Dermis microvascular lymphatic vessel endothelial cell (primary cell): ENCODE results near the gene IFNA7. TPM values are rescaled to one million over a fixed set of nuclear protein-coding genes. Genes with fewer than 3 reads are reported as not detected.
A peak's percentile ranks its signal among the peaks of the same experiment; 100 is the strongest.
"Not testable (repeated sequence)": the region's sequence is repeated elsewhere in the genome, so short reads cannot be mapped to it uniquely, and the experiment has no call there.

Experiments used
- DNase-seq, 2 donors: peaks; one replicate each; pipeline versions ENCODE4 v3.0.0 to v3.0.0-alpha.2; 2010; ENCODE audit warnings: low read depth in 2 of 2
- total RNA-seq: library from RNA; depleted of rRNA; stranded (reverse); fragments of >200 nt; gene quantifications from 2 replicates; pipeline ENCODE4 v1.2.1, GENCODE V29; 2014

Gene IFNA7
- total RNA-seq, 1 donor from 2014 or later: not detected

DNA sequence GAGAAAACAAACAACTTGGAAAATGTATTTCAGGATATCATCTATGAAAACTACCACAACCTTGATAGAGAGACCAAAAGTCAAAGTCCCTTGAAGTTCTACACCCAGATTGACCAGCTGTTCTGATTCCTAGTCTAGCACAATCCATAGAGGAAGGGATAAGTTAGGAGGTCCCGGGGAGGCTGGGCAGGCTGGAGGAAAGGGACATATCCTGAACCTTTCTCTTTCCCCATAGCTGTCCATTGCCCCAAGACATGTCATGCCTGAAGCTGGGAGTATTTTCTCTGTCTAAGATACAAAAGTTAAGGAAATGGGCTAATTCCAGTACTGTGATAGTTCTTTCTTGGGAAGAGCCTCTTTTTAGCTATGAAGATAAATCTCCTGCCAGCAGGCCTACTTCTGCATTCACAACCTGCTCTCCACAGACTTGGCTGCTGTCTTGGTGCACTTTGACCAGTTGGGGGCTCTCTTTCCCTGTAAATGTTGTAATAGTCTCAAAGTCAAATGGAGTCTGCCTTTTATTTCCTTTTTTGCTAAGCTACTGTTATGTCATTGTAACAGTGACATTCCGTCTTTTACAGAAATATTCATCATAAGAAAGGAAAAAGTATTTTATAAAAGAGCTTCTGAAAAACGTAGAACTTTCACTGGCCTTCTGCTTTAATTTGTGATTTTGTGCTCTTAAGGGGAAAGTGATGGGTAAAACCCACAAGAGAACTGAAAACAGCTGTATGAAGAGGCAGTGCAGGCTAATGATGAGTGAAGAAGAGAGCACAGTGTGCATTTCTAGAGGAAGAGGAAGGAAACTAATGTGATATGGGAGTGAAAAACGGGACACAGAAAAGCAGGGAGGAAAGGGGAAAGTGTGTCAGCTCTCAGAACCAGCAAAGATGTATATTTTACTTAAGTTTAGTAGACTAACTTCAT, 18.9 kb downstream of the IFNA7 start:
- DNase-seq: not testable (repeated sequence)

DNA sequence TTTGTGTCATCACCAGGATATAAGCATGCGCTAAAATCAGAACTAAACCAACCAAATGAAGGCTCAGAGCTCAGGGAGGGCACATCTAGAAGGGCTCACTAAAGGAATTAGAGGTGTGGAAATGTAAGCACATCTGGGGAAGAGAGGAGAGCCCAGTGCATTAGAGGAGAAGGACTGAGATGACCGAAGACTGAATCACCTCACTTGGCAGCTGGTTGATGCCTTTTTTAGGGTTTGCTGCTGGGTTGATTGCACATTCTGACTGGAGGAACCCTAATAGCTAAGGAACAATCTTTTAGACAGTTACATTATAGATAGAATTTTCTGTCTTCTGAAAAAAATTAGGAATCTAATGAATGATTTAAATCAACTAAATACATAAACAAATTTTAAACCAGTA, 27.3 kb downstream of the IFNA7 start:
- DNase-seq: no peak

DNA sequence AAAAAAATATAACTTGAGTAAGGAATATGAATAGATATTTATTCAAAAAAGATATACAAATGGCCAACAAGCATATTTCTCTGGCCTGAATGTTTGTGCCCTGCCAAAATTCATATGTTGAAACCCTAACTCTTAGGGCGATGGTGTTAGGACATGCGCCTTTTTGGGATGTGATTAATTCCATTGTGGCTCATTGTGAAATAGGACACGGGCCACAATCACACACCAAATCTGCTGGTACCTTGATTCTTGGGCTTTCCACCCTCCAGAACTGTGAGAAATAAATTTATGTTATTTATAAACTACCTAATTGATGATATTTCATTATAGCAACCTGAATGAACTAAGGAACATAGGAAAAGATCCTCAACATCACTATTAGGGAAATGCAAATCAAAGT, 29.8 kb downstream of the IFNA7 start:
- no peak for DNase-seq

DNA sequence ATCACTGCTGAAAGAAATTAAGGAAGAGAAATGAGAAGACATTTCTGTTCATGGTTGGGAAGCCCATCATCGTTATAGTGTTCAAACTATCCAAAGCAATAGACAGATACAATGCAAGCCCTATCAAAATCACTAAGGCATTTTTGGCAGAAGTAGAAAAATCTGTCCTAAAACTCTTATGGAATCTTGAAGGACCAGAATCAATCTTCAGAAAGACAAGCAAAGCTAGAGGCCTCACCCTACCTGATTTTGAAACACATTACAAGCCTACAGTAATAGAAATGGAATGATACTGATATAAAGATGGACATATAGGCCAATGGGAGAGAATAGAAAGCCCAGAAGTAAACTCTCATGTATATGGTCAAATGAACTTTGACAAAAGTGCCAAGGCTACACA, 30.7 kb downstream of the IFNA7 start:
- DNase-seq: no peak

DNA sequence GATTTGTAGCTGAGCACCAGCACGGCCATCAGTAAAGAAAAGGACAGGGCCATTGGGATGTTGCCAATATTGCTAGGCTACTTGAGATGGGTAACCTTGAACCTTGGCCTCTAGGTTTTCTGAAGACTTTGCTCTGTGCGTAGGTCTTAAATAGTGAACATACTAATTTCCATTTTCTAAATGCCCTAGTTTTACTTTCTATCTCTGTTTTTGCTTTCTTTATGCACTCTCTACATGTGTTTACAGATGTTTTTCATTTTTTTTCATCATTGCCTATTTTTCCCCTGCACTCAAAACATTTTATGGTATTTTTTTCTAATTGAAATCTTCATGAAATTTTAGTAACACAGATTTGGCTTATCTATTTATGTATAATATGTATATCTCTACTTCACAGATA, 35.4 kb downstream of the IFNA7 start, which contains the start of gene IFNA21:
TSS of gene IFNA21 (minus strand) at position 101 of the 400 bp plus-strand sequence. CDS start at position 53, 48 bp downstream.
- not testable (repeated sequence) for DNase-seq

DNA sequence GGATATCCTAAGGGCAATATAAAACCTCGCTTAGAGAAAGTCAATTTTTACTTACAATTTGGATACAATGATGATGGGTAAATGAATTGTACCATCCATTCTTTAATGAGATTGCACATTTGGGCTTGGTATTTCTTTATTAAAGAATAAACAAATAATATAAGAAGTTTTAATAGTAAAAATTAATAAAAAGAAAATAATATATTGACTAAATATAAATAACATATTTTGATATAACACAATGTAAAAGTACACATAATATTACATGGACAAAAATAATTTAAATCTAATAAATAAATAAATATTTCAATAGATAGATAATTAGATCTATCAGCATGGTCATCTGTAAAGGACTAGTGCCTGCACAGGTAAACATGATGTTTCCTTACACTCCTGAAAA, 36.5 kb downstream of the IFNA7 start:
- no peak for DNase-seq

DNA sequence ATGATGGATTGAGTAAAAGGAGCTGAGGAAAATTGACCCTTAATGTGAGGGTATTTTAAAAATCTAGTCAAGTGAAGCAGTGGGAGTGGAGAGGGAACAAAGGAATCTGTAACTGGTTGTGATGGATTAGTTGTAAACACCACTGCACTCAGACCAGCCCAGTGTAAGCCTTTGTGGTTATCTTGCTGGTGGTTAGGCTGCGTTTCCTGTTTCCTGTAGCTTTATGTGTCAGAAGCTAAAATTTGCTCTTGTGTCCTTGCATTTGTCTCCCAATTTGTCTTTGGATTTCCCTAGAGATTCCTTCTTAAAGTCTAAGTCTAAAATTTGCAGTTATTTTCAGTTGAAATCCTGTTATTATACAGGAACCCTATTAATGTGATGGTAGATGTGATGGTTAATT, 41.8 kb downstream of the IFNA7 start:
- DNase-seq: peak in 1 of 2 donors; percentile 5

DNA sequence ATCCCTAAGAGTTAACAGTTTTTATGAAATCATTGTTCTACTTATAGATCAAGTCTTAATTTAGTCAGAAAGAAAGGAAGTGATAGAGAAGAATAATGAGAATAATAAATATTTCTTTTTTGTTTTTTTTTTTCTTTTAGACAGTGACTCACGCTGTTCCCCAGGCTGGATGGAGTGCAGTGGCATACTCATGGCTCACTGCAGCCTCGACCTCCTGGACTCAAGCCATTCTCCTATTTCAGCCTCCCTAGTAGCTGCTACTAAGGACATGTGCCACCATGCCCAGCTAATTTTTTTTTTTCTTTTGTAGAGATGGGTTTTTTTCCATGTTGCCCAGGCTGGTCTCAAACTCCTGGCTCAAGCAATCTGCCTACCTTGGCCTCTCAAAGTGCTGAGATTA, 46.5 kb downstream of the IFNA7 start:
- DNase-seq: no peak

DNA sequence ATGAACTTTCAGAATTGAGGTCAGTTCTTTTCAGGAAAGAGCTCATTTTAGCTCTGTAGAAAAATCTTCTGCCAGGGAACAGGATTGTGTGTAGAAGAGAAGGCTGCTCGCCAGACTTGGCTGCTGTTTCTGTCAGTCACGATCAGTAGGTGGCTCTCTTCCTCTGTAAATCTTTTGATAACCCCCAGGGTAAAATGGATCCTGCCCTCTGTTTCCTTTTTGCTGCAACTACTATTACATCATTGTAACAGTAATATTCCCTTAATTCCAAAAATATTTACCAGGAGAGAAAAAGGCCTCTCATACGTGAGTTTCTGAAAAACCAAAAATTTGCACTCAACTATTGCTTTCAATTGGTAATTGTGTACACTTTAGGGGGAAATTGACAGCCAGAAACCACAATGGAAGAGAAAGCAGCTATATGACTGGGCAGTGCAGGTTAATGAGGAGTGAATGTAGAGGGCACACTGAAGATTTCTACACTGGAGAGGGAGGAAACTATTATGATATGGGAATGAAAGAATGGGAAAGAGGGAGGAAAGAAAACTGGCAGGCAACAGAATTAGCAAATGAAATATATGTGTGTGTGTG, 47.9 kb downstream of the IFNA7 start:
- peak; percentile 4 to 47 for DNase-seq

DNA sequence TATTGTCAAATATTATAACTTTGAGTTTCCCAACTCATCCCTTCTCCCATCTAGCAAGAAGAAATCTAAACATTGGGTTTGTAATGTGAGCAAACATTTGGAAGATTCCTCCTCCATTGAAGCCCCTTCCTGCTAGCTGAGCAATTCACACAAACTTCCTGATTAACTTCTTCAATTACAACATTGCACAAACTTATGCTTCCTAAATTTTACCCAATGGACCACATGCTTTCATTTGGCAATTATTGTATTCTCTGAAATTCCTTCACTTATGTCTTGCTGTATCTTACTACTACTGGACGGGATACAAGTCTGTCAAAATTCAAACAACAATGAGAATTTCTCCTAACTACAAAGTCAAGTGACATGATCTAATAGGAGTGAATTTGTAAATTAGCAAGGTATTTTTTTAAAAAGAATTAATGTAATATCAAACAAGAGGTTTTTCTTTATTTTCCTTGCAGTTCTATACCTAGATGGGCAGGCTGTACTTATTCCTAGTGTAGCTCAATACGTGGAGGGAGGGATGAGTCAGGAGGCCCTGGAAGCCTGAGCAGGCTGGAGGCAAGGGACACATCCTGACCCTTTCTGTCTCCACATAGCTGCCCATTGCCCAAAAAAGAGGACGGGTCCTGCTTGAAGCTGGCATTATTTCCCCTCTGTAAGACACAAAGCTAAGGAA, 48.5 kb downstream of the IFNA7 start:
- DNase-seq: peak in 1 of 2 donors; percentile 18

Other genes starting within 250 kb of the IFNA7 start
- gene HACD4, start 170.6 kb downstream of the IFNA7 start, total RNA-seq: 0.25 and 0.26 TPM in 2 replicates
- not detected in 2 replicates for gene IFNB1, start 124.3 kb downstream of the IFNA7 start, total RNA-seq
- not detected in 2 replicates for gene IFNW1, start 60.4 kb downstream of the IFNA7 start, total RNA-seq
- not detected in 2 replicates for gene IFNA21, start 35.5 kb downstream of the IFNA7 start, total RNA-seq
- gene IFNA4, start 14.6 kb downstream of the IFNA7 start, total RNA-seq: not detected in 2 replicates
- gene IFNA10, start 4.9 kb upstream of the IFNA7 start, total RNA-seq: not detected in 2 replicates
- gene IFNA16, start 15.1 kb upstream of the IFNA7 start, total RNA-seq: not detected in 2 replicates
- gene IFNA17, start 26.0 kb upstream of the IFNA7 start, total RNA-seq: not detected in 2 replicates
- not detected in 2 replicates for gene IFNA14, start 37.8 kb upstream of the IFNA7 start, total RNA-seq
- not detected in 2 replicates for gene IFNA5, start 103.1 kb upstream of the IFNA7 start, total RNA-seq
- 26.8 and 36.4 TPM in 2 replicates for gene KLHL9, start 133.2 kb upstream of the IFNA7 start, total RNA-seq
- gene IFNA6, start 148.7 kb upstream of the IFNA7 start, total RNA-seq: not detected in 2 replicates
- not detected in 2 replicates for gene IFNA13, start 165.9 kb upstream of the IFNA7 start, total RNA-seq
- not detected in 2 replicates for gene IFNA2, start 183.2 kb upstream of the IFNA7 start, total RNA-seq
- gene IFNA8, start 206.9 kb upstream of the IFNA7 start, total RNA-seq: not detected in 2 replicates
- not detected in 2 replicates for gene IFNA1, start 238.2 kb upstream of the IFNA7 start, total RNA-seq